DMS153 treated with DMSO at 0.1 percent for 48 hours (cell line): ENCODE measurements around the gene PREX1.
"Not testable (repeated sequence)": the region's sequence is repeated elsewhere in the genome, so short reads cannot be mapped to it uniquely, and the experiment has no call there.

Experiments
- DNase-seq: peaks from one replicate; lab custom pipeline; 2025; ENCODE audit not compliant: unreplicated experiment; lab: John Stamatoyannopoulos, UW

The PREX1 gene

DNA sequence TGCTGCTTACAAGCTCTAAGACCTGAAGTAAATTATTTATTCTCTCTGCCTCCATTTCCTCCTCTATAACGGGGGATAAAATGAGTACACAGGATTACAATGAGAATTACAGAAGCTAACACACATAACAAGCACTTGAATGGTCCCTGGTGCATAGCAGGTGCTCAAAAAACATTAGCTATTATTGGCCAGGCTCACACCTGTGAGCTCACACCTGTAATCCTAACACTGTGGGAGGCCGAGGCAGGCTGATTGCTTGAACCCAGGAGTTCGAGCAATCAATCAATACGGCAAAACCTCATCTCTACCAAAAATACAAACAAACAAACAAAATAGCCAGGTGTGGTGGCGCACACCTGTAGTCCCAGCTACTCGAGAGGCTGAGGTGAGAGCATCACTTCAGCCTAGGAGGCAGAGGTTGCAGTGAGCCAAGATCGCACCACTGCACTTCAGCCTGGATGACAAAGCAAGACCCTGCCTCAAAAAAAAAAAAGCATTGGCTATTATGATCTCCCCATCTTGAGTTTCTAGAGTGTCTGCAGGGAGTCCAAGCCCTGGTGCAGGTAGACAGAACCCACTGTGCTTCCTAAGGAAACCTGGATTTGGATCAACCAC is 68.1 kb downstream of the PREX1 start:
- DNase-seq = no peak

DNA sequence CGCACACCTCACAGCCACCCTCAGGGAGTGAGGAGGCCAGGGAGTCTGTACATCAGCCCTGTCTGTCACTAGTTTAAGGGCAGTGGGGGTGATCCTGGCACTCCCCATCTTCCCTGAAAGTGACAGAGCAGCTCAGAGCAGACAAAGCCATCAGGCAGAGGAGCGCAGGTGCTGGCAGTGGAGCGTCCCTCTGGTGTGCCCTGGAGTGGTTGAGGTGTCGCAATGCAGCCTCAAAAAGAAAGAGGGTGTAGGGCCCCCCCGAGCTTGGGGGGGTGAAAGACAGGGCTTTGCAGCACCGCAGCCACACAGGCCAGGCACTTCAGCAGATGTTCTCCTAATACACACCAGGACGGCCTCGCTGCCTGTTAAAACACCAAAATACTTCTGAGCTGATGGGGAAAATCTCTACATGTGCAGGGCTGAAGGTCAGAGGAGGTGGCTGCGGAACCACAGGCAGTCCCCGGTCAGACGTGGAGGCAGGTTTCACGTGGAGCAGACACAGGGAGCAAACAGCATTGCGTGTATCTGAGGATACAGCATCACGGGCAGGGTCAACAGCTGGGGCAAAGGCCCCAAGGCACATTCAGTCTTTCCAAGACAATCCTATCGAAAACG is 69.5 kb downstream of the PREX1 start:
- DNase-seq = no peak

DNA sequence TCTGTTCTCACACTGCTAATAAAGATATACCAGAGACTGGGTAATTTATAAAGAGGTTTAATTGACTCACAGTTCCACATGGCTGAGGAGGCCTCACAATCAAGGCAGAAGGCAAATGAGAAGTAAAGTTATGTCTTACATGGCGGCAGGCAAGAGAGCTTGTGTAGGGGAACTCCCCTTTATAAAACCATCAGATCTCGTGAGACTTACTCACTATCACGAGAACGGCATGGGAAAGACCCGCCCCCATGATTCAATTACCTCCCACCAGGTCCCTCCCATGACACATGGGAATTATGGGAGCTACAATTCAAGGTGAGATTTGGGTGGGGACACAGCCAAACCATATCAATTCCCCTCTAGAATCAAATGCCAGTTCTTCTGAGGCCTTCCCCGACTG is 71.0 kb downstream of the PREX1 start:
- not testable (repeated sequence) for DNase-seq

- no peak for DNase-seq
Measured at GRCh38 chr20:48754292-48754691, 73.5 kb downstream of the PREX1 start.

DNA sequence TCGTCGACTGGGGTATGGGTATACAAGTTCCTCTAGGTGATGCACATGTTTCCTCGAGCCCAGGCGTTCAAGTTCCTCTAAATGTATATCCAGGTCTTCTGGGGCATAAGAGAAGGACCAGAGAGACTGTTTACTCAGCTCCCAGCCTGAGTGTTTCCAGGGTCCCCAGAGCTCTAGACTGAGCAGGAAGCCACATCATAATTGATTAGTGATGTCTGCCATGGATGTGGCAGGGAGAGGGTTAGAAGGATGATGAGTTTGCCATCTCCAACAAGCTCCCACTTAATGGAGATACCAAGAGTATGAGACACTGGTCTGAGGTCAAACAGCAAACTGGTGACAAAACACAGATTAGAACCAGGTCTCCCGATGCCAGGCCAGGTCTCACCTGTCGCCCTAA is 74.8 kb downstream of the PREX1 start:
- no peak for DNase-seq

DNA sequence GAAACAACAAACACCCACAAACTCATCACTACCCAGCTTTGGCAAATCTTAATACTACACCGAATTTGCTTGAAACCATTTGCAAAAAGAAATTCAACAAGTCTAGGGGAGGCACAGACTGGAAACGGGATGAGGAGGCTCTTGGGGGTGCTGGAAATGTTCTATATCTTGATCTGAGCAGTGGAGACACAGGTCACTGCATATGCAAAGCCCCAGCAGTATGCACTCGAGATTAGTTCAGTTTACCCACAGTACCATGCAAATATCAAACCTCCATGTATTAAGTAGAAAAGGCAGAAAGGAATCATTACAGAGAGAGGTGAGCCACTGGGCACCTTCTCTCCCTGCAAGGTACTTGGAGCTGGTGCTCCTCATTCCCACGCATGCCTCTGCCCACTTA is 75.9 kb downstream of the PREX1 start:
- DNase-seq = no peak

DNA sequence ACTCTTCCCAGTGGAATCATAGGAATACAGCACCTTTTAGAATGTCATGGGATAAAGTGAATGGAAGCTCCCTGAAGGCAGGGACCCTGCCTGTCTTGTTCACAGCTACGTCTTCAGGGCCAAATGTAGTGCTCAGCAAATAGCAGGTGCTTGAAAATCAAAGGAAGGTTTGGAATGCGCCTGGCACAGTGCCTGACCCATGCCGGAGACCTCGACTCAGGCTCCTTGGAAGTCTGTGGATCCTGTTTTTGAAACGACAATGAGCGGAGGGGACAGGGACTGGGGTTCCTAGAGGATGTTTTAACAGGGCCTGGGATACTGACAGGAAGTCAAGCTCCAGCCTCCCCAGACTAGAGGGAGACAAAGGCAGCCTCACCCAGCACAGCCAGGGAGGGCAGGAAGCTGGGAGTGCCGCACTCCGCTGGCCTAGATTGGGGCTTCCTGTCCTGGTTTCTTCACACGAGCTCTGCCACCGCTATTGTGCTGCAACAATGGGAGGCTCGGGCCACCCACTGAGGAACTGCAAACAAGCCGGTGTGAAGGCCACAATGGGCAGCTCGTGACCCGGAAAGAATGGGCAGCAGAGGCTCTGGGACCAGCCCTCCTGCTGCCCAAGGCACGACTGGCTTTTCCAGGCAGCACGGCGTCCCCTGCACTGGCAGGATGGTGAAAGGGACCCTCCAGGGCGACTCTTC is 76.7 kb downstream of the PREX1 start:
- no peak for DNase-seq

- no peak for DNase-seq
Measured at GRCh38 chr20:48750376-48750775, 77.4 kb downstream of the PREX1 start.

DNA sequence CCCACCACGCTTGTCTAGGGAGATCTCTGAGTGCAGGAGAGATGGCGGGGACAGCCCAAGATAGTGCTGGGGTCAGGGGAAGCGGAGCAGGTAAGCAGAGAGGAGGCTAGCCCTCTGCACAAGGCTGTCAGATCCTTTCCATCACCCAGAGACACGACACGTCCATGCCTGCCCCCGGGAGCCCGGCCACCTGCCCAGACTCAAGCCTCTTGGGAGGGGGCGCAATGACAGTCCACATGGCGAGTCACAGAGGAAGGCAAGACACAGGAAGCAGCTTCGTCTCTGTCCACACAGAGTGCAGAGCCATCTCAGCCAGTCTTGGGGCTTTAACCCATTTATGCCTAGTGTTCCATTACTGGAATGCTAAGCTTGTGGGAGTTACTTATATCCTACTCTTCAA is 78.4 kb downstream of the PREX1 start:
- no peak for DNase-seq

DNA sequence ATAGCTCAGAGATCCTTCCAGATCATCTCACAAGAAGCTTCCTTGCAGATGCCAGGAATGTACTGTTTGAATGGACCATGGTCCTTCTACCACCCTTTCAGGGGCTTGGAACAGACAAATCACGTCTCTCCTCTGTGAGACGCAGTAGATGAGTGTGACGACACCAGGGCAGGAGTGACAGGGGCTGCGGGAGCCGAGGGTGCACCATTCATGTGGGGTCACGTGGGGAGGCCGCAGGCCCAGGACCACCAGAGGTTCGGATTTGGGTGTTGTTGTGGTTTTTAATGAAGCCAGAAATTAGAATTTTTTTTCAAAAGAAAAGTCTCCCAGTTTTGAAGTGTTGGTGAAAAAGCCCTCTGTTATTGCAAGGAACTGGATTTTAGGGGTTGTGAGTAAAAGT is 79.2 kb downstream of the PREX1 start:
- DNase-seq = no peak

DNA sequence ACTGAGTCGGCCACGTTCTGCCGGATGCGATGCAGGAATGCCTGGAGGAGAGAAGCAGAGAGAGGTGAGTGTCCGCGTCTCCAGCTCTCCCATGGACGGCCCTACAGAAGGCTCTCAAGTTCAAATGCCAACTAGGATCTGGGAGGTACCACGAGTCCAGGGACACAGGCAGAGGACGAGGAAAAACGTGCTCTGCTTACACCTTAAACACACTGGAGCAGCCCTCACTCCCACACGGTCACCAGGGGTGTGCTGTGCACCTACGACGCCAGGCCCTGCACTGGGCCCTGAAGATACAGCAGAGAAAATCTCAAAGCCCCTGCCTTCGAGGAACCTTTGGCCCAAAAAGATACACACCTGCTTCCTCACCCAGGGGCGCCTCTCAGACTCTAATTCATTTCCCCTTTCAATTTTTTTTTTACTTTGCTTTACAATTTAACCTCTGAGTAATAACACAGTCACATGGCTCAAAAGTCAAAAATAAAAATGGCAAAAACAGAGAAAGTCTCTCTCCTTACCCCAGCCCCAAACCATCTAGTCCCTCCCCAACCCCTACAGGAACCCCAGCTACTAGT is 79.9 kb downstream of the PREX1 start:
- no peak for DNase-seq

- no peak for DNase-seq
Measured at GRCh38 chr20:48745330-48745729, 82.5 kb downstream of the PREX1 start.

DNA sequence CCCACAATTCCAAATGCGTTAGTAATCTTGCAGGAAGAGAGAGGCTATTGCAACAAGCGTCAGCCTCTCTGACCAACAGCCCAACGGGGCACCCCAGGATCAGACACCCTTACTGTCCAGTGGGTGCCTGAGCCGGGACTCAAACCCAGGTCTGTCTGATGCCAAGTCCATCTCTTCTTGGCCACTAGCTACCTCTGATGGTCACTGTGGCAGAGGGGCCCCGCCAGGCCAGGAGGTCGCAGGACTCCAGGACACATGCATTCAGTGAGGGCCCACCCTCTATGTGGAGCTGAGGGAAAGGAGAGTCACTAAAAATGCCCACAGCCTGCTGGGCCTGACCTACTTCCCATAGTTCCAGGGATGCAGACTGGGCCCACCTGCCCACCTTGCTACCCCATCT is 83.3 kb downstream of the PREX1 start:
- DNase-seq = no peak

- DNase-seq = no peak
Measured at GRCh38 chr20:48743807-48744206, 84.0 kb downstream of the PREX1 start.

GRCh38 chr20:48742912-48743680 is 84.7 kb downstream of the PREX1 start:
- DNase-seq = no peak

- no peak for DNase-seq
Measured at GRCh38 chr20:48742233-48742632, 85.6 kb downstream of the PREX1 start.

DNA sequence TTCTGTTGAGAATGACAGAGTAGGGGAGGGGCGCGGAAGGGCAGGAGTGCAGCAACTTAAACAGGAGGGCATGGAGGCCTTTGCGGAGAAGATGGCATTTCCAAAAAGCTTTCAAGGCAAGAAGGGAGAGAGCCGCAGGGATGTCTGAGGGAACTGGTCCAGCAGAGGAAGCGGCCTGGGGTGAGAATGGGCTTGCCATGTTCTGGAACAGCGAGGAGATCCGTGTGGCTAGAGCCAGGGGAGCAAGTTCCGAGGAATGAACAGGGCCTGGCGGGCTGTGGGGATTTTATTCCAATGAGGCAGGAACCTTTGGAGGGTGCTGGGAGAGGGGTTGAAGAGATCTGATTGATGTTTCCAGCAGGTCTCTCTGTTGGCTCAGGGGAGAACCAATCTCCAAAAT is 86.1 kb downstream of the PREX1 start:
- no peak for DNase-seq

DNA sequence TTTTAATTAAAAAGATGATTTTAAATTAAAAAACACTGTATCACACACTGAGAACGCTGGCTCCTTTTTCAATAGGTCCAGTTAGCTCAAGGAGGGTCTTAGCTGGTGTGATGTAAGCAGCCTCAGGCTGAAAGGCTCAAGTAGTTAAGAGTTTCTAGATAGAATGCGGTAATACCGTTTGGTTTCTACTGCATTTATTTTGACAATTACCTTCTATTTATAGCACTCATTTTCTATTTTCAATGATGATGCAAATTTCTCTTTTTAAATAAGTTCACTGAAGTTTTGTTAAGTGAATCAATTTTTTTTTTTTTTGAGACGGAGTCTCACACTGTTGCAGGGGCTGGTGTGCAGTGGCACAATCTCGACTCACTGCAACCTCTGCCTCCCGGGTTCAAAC is 87.1 kb downstream of the PREX1 start:
- DNase-seq = no peak

DNA sequence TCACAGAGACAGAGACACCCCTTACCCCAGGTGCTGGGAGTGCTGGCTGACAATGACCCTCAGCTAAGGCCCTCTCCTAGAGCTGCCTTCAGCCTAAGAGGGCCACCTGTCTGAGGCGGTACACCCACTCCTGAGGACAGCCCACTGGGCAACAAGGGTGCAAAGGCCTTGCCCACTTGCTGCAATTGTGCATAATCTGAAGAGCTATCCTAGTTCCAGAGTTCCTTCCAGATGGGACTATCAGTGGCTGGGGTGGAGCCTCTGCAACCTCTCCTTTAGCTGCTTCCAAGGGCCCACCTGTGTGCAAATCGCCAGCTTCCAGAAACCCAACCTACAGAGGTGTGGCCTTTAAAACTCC is 87.5 kb downstream of the PREX1 start:
- DNase-seq = no peak

DNA sequence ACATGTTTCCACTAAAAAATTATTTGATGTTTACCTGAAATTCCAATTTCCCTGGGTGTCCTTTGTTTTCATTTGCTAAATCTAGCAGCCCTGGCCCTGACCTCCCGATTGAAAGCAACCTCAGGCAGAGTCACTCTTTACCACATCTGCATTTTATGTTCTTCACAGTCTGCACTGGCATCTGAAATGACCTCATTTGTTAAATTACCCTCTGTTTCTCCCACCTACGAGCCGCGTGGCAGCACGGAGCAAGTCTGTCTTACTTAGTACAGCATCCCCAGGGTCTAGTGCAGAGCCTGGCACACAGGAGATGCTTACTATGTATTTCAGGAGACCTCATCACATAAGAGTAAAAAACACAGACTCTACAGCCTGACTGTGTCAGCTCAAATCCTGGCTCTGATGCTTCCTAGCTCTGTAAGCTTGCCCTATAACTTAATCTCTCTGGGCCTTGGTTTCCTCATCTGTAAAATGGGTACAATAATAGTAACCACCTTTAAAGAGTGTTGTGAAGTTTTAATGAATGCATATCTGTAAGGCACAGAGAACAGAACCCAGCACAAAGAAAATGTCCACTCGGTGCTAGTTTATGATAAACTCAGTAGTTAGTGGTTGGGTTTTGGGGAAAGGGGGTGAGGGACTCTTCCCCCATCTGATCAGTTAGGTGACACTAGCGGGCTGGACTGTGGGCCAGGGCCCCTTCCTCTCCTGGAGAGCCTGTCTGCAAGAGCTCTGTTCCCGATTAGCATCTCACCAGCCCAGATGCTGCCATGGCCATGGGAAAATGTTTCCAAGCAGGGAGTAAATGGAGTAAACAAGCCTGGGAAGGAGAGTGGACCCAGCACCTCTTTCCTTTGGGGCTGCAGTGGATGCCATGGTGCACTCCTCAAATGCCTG is 88.2 kb downstream of the PREX1 start:
- no peak for DNase-seq
